ENCODE results near the gene ALOXE3.
A peak's percentile ranks its signal among the peaks of the same experiment; 100 is the strongest.

DNA sequence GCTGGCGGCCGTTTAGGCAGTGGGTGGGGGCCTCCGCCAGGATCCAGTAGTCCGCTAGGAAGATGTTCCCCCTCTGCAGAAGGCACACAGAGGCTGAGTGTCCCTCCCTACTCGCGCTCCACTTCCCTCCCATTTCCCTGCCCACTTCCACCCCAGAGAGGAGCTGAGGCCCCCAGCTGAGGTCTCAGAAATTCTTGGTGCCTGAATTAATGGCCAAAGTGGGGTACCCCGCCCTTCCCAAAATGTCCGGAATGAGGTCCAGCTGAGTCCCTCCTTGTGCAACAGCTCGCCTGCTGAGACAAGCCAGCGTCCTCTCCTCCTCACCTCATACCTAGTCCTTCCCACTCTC, 7.9 kb downstream of the ALOXE3 start:
- no peak for TF ChIP-seq POLR2A (IDR thresholded peaks at IDR 0.05)
- peak in 1 of 5 experiments; percentile 15 for TF ChIP-seq CTCF (IDR thresholded peaks at IDR 0.05 in 4 of 5, conservative IDR thresholded peaks at IDR 0.05 in 1 of 5)
